Dedifferentiated amniotic fluid mesenchymal stem cell (primary cell): Measurements from ENCODE around the gene INPP4B.
A peak's percentile ranks its signal among the peaks of the same experiment; 100 is the strongest.

ENCODE experiments used
- DNase-seq: peaks from one replicate; pipeline ENCODE4 v3.0.0-alpha.2; 2016; ENCODE audit errors: extremely low spot score

INPP4B gene

DNA sequence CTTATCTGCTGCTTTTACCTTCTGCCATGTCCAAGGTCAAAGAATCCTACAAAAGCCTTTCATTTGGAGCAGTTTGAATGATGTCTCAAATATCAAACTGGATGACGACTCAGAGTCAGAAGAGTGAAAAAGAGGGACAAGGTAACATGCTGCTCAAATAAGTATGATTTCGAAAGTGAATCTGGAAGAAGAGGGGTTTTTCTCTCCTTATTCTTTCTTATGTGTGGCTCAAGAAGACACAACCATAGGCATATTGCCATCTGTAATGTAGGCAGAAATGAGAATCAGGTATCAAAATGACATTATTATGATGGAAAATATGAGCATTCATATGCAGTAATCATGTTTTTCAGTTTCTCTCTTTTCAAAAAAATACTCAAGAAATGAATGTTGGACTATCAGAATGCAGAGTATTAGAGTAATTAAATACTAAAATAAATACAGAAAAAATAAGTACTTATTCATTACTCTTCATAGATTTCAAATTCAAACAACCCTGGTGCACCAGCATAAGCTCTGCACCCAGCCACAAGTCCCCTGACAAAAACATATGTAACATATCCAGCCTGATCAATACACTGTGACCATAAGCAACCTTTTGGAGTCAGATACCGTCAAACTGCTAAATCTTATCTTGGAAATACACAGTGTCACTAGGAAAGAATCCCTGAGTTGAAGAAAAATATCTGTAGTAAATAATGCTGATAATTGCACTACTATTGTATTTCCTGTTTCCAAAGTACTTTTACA lies 468.6 kb downstream of the INPP4B start:
- DNase-seq: no peak

DNA sequence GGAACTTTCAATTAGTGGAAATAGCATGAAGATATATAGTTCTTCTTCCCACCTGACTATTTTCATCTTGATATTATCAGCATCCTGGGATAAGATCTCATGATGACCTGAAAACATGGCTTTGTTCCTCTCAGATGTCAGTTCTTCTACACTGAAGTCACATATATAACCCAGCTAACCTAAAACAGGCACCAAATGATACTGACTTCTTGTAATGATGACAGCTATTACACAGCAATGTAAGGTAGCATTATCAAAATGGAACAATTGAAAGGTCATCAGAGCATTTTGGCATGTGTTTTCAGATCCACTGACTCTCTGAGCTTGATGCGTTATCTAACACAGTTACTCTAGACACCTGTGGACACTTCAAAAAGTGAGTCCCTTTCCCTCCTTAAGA lies 469.9 kb downstream of the INPP4B start:
- DNase-seq: no peak

DNA sequence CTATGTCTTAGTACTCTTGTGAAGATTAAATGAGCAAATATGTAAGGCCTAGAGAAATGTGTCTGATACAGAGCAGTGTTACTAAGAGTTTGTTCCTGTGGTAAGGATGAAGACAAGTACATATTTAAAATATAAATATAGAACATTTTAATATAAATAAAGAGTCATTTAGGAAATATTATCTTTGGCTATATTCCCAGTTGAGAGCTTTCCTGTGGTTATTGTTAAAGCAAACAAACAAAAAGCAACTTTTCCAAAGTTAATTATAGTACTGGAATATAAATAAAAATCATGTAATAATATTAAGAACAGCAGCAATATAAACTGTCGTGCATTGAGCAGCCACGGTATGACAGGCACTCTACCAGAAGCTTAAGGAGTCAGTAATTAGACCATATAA lies 472.5 kb downstream of the INPP4B start:
- peak; percentile 47 for DNase-seq

DNA sequence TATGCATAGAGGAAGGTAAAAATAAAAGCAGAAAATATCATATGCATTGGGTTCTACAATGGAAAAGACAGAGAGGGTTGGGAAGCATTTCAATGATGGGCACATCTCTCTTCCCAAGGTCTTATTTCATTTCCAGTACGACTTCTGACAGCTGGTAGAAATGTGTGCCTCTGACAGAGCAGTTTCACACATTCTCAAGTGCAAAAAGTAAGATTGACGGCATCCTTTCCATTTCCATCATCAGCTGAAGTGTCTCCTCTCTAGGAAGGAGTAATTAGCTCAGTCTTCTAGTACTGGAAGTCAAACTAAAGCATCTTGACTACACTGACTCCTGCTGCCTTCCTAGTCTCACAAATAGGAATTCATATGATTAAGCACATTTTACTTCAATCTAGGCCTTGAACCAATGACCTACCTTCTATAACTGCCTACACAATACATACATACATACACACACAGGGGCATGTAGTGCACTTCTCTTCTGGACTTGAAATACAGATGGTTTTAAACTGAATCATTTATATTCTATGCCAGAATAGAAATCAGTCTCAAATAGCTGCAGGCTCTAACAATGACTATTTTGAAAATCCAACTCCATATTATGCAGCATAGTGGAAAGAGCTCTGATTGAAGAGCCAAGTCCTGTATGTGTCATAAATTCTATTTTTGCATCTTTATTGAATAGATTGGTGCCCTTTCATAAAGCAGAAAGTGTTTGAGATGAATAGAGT lies 473.4 kb downstream of the INPP4B start:
- peak; percentile 42 for DNase-seq

DNA sequence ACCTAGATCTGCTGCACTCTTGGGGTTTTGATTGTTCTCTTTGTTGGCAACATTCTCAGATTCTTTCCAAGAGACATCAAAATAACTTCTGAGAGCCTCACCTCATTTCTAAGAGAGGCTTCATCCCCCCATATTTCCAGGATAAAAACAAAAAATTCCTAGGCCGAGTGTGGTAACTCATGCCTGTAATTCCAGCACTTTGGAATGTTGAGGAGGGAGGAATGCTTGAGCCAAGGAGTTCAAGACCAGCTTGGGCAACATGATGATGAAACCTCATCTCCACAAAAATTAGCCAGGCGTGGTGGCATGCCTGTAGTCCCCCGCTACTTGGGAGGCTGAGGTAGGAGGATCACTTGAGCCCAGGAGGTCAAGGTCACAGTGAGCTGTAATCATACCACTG lies 477.0 kb downstream of the INPP4B start:
- DNase-seq: no peak

DNA sequence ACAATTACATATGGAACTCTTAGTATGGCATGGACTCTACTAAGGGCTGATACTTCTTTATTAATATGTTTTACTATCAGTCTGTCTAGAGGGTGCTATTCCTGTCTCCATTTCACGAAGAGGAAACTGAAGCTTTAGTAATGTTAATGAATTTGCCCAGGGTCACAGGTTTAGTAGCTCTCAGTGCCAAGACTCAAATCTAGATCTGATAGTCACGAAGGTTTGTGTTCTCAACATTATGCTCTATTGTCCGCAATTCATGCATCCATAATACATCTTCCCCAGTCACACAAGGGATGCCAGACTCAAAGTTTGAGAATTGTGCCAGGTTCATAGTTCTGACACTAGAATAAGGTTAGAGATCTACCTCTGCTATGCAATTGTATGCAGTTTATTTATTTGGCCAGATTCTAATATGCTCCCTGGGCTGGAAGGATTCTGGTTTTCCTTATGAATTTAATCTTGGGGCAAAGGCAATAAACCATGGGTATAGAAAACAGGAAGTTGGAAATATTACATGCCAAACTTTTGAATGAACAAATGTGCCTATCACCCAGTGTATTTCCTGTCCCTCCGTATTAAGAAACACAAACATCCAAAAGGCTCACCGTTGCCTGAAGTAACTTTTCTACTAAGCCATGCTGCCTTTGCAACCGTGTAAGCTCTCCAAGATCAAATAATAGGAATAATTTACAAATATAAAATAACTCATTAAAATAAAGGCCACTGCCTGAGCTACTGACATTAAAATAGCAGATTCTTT lies 478.5 kb downstream of the INPP4B start:
- DNase-seq: no peak

DNA sequence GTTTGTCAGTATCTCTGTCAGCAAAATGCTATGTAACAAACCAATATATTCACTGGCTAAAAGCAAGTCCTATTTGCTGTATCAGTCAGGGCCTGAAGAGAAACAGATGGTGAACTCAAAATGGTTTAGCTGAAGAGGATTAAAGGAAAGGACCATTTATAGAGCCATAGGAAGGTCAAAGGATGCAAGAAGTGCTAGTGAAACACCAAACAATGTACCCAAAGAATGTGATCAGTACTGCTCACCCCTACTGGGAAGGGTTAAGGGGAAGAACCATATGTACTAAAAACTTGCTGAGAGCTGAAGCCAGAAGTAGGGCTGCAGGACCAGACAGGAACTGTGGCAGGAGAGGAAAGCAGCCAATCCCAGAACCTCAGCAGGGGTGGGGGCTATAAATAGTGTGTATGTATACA lies 479.3 kb downstream of the INPP4B start:
- DNase-seq: no peak

DNA sequence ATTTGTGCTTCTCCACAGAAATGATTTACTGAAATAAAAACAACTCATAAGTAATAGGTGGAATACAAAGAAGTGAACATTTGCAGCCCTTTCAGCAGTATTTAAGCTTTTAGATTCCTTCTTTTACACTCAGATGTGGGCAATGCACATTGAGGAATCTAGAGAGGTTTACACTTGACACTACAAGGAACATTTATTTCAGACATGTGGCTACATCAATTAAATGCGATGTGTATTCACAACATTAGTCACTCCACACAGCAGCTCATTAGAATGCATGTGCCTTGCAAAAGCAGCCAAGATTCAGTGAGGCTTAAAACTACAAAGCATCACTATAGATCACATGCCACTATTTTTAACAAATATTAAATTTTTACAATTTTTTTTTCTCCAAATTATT lies 480.7 kb downstream of the INPP4B start:
- DNase-seq: no peak

DNA sequence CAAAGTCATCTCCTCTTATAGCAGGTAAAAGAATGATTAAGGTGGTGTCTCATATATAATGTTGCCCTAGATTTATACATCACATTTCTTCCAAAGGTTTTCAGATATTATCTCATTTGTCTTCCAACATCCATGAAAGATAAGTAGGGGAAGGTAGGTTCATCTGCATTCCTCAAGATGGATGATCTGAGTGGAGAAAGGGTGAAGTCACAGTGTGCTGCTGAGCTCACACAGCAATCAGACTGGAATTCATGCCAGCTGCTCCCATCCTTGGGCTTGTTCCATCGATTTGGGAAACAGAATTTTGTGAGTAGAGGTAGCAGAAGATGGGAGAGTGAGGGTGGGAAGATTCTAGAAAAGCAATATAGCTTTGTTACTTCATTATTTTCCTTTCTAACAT lies 482.4 kb downstream of the INPP4B start:
- DNase-seq: no peak

DNA sequence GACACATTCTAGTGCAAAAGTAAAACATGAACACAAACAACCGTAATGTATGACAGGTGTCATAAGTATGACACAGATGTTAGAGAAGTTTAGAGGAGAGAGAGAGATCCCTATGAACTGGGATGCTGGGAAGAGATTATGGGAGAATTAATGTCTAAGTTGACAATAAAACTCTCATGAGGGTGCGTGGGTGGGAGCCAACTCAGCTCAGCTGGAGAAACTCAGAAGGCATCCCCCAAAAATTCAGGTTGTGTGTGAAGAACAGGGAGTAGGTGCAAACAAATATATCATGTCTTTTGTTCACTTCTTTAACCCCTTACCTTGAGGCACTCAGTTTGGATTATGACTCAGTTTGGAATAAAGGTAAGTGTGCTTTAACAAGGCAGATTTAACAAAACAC lies 484.1 kb downstream of the INPP4B start:
- DNase-seq: no peak

DNA sequence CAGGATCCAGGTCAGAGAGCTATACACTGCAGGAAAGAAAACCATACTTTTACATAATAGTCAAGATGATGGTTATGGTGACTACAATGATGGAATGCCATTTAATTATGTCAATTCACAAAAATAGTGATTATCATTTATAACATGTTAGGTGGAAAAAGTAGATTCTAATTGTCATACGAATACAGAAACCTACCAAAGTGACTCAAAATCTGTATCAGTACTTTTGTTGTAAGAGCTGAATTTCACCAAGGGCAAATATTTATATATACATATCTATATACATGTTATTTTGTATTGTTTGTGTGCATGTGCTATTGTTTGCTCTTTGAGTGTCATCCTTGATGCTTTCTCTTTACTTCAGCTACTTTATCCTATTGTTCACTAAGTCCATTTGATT lies 485.4 kb downstream of the INPP4B start:
- DNase-seq: no peak

DNA sequence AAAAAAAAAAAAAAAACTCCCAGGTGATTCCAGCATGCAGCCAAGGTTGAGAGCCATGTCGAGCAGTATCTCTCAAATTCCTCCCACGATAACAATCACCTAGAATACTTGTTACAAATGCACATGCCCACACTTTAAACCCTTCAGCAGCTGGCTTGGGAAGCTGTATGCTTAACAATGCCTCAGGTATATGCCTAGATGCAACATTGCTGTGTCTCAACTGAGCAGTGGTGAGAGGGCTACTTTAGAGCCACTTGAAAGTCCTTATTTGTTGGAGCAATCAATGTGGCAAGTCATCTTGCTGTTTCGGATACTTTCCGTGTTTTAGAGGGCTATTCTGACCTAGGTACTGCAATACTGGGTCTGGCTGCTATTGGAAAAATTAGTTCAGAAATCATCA lies 487.4 kb downstream of the INPP4B start:
- DNase-seq: no peak

DNA sequence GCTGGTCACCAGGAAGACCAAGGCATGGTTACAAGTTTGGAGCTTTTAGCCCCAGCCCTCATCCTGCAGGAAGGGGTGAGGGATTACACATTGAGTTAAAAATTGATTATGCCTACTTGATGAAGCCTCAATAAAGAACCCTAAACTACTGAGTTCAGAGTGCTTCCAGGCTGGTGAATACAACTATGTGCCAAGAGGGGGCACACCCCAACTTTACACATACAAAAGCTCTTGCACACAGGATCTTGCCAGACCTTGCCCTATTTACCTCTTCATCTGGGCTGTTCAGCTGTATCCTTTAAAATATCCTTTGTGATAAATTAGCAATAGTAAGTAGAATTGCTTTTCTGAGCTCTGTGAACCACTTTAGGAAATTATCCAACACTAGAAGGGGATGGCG lies 489.3 kb downstream of the INPP4B start:
- no peak for DNase-seq

DNA sequence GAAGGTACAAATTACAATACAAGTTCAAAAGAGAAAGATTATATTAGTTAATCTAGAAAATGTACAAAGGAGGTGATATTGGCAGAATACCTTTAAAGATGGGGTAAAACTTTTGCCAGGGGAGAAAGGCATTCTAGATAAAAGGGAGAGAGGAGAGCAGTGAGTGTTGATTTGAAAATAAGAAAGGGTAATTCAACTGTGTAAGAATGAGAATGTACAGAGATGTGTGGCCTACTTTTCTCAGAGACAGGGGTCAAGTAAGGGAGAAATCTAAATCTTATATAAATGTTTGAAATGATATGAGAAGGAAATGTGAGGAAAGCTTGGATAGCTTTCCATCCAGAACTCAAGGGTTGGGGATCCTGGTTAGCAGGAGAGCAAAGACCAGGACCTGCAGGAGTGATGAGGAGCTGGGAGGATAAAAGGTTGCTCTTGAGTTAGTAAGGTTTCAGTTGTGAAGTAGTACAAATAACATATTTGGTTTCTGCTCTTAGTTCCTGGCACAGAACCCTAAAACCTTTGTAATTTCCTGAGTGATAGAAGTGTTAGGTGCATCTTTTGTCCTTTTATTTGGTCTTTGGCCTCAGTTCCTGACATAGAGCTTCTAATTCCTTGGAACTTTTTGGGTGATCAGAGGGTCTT lies 489.9 kb downstream of the INPP4B start:
- DNase-seq: no peak

DNA sequence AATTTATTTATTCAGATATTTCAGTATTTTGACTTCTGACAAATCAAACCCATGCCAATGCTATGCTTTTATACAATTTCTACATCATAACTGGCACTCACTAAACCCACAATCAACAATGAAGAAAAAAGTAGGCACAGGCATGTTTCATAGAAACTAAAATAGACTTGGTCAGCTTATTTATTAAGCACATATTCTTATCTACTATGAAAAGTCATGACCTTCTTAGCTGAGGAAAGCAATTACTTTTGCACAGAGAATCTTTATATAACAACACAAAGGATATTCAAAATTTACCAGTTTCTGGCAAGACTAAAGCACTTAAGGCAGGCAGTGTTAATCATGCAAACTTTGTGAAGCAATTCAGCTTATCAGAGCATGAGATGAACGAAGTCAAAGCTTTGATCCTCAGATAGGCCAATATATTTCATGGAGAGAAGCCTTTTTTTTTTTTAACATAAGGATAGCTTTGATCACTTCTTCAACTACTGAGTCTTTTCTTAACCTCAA lies 490.6 kb downstream of the INPP4B start:
- no peak for DNase-seq

DNA sequence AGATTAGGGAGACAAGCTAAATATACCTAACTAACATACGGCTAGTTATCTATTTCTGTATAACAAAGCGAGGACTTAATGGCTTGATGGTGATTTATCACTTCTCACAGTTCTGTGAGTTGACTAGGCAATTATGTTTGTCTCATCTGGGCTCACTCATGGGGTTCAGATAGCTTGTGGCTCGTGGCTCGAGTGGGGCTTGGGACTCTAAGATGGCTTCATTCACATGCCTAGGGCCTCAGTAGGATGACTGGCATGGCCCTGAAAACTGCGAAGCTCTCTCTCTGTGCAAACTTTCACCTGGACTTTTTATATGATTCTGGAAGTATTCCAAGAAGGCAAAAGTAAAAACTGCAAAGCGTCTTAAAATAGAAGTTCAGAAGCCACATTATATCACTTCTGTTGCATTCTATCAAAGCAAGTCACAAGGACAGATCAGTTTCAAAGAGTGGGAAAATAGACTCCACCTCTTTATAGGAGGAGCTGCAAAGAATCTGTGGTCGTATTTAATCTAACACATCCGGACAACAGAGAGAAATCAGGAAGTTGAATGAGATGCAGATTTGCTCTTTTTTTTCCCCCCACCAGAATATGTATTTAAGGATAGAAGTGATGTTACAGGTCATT lies 491.2 kb downstream of the INPP4B start:
- DNase-seq: no peak

DNA sequence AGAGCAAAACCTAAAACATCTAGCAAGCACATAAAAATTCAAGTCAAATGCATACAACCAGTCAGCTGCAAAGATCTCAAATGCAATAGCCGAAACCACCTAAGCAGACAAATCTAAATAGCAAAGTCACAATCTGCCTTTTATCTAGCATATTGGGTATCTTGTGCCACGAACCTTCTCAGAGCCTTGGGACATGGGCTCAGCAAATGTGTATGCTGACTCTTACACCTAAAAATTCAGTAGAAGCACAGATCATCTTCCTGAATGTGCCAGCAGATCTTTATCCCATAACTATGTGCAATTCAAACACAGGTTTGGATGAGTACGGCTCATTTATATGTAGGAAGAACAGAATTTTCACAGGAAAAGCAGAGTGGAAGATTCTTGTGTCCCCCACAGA lies 492.1 kb downstream of the INPP4B start:
- DNase-seq: no peak

DNA sequence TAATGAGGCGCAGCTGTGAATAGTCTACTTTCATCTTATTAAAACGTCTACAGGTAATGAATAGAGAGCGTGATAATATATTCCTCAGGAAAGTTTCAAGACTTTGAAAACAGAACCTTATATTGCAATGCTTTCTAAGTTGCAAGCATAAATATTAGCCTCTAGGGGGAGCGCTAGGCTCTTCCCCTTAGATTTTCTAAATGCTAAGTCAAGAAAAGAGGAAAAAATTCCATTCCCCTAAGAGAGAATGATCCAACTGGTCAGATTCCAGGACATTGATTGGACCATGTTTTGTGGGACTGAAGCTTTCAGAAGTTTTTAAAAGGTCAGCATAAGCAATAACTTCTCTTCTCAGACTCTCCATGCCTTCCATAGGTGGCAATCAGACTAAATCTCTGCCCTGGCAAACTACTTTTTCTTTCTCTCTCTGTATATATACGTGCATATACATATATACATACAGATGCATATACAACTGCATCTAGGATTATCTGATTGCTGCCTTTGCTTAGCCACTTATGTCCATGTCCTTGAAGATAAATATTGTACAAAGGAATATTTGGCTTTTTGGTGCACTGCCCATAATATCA lies 492.9 kb downstream of the INPP4B start:
- peak; percentile 77 for DNase-seq

DNA sequence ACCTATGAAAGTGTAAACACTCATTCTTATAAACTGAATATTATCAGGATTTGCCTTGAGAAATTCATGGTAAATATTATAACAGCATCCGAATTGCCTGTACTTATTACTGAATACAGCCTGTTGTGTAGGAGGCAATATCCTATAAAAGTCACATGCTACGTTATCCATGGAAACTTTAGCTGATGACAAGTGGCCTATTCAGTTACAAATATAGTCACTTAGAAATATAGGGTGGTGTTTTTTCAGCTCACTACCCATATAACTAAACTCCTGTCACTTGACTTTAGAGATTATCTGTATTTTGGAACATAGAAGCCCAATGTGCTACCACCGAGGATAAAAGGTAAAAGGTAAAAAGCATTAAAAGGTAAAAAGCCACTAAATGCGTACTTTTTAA lies 493.4 kb downstream of the INPP4B start:
- no peak for DNase-seq

DNA sequence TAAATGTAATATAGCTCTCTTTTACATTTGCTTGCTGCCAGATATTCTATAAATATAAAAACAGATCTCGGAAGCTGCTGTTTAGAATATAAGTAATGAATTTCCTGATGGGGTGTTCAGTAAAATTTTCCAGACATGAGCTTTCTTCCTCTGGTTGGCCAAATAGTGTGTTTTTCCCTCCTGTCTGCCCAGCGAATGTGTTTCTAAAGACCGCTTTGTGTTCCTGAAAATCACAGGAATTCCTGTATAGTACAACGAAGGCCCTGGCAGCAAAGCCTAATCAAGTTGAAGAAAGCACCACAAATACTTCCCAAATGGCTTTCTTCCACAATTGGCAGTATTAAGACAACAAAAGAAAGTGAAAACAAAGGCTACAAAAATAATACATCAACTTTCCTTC lies 494.1 kb downstream of the INPP4B start:
- no peak for DNase-seq

DNA sequence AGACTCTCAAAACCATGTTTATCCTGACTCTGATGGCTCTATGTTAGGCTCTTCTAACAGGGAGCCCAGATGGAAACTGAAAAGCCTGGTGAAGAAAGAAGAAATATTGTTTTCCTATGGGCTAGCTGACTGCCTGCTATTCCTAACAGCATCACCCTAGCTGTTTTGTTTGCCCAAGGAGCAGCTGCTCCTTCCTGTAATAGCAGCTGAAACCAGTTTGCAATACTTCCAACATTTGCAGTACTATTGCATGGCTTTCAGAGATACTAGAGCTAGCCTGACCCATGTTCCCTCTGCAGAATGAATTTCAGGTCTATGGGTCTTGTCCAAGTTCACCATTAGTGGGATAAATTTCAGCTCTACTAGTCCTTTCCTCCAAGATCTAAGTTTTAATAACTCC lies 495.2 kb downstream of the INPP4B start:
- peak; percentile 78 for DNase-seq
